ENCODE measurements around the gene TMEM161B.

Gene TMEM161B

DNA sequence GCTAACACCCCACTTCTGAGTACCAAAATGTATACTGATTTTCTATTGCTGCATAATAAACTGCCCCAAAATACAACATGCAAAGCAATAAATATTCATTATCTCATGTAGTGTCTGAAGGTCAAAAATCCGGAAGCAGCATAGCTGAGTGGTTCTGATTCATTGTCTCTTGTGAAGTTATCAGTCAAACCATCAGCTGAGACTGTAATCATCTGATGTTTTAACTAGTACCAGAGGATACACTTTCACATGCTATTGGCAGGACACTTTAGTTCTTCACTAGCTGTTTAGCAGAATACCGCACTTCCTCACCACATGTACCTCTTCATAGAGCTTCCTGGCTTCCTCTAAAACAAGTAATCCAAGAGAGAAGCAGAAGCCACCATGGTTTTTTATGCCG is 12.7 kb upstream of the TMEM161B start:
- ATAC-seq, result no peak
- TF ChIP-seq BACH2 (CRISPR knock-in tag; IDR thresholded peaks at IDR 0.05; ENCODE audit: borderline replicate concordance), result no peak
- no peak for TF ChIP-seq GLIS3 (CRISPR knock-in tag; IDR thresholded peaks at IDR 0.05)
- TF ChIP-seq, protein P1, sequence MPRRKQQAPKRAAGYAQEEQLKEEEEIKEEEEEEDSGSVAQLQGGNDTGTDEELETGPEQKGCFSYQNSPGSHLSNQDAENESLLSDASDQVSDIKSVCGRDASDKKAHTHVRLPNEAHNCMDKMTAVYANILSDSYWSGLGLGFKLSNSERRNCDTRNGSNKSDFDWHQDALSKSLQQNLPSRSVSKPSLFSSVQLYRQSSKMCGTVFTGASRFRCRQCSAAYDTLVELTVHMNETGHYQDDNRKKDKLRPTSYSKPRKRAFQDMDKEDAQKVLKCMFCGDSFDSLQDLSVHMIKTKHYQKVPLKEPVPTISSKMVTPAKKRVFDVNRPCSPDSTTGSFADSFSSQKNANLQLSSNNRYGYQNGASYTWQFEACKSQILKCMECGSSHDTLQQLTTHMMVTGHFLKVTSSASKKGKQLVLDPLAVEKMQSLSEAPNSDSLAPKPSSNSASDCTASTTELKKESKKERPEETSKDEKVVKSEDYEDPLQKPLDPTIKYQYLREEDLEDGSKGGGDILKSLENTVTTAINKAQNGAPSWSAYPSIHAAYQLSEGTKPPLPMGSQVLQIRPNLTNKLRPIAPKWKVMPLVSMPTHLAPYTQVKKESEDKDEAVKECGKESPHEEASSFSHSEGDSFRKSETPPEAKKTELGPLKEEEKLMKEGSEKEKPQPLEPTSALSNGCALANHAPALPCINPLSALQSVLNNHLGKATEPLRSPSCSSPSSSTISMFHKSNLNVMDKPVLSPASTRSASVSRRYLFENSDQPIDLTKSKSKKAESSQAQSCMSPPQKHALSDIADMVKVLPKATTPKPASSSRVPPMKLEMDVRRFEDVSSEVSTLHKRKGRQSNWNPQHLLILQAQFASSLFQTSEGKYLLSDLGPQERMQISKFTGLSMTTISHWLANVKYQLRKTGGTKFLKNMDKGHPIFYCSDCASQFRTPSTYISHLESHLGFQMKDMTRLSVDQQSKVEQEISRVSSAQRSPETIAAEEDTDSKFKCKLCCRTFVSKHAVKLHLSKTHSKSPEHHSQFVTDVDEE (CRISPR knock-in tag; IDR thresholded peaks at IDR 0.05), result no peak
- no peak for TF ChIP-seq TCF4 (CRISPR knock-in tag; IDR thresholded peaks at IDR 0.05; ENCODE audit: borderline replicate concordance)
- TF ChIP-seq OSR1 (CRISPR knock-in tag; IDR thresholded peaks at IDR 0.05), result no peak
- no peak for TF ChIP-seq ZNF70 (CRISPR knock-in tag; IDR thresholded peaks at IDR 0.05)
- no peak for TF ChIP-seq ZFP3 (CRISPR knock-in tag; IDR thresholded peaks at IDR 0.05)
- no peak for TF ChIP-seq CSRNP3 (CRISPR knock-in tag; IDR thresholded peaks at IDR 0.05)
- TF ChIP-seq ISL1 (CRISPR knock-in tag; IDR thresholded peaks at IDR 0.05), result no peak
- no peak for TF ChIP-seq POU6F1 (CRISPR knock-in tag; IDR thresholded peaks at IDR 0.05; ENCODE audit: borderline replicate concordance, low read depth)
- no peak for TF ChIP-seq CSDC2 (CRISPR knock-in tag; IDR thresholded peaks at IDR 0.05)
- no peak for TF ChIP-seq ZC3H10 (CRISPR knock-in tag; IDR thresholded peaks at IDR 0.05)
- TF ChIP-seq ZNF565 (CRISPR knock-in tag; conservative IDR thresholded peaks at IDR 0.05; ENCODE audit: low read depth), result no peak
- TF ChIP-seq CREB5 (CRISPR knock-in tag; IDR thresholded peaks at IDR 0.05; ENCODE audit: low read depth), result no peak
- no peak for TF ChIP-seq ZNF8 (CRISPR knock-in tag; IDR thresholded peaks at IDR 0.05)
- TF ChIP-seq ESRRG (CRISPR knock-in tag; IDR thresholded peaks at IDR 0.05), result no peak
- no peak for TF ChIP-seq RARB (CRISPR knock-in tag; IDR thresholded peaks at IDR 0.05)

- no peak for ATAC-seq
- TF ChIP-seq ZFP3 (CRISPR knock-in tag; IDR thresholded peaks at IDR 0.05) (no peak), PATZ1 (CRISPR knock-in tag; IDR thresholded peaks at IDR 0.05; ENCODE audit: borderline replicate concordance) (no peak), GLIS3 (CRISPR knock-in tag; IDR thresholded peaks at IDR 0.05) (no peak), ISL1 (CRISPR knock-in tag; IDR thresholded peaks at IDR 0.05) (no peak), ZNF8 (CRISPR knock-in tag; IDR thresholded peaks at IDR 0.05) (no peak), ESRRG (CRISPR knock-in tag; IDR thresholded peaks at IDR 0.05) (no peak), BACH2 (CRISPR knock-in tag; IDR thresholded peaks at IDR 0.05; ENCODE audit: borderline replicate concordance) (no peak), ZNF70 (CRISPR knock-in tag; IDR thresholded peaks at IDR 0.05) (no peak), RARB (CRISPR knock-in tag; IDR thresholded peaks at IDR 0.05) (no peak), PPARA (CRISPR knock-in tag; IDR thresholded peaks at IDR 0.05; ENCODE audit: borderline replicate concordance) (no peak)
- TF ChIP-seq, protein P1 (CRISPR knock-in tag; IDR thresholded peaks at IDR 0.05), result no peak
These were observed 10.9 kb upstream of the TMEM161B start for GRCh38 chr5:88279584-88279983.
